PC-3 (cell line): ENCODE measurements around the gene MACROH2A1. TPM values are rescaled to one million over a fixed set of nuclear protein-coding genes. Genes with fewer than 3 reads are reported as not detected.

ENCODE experiments used
- ATAC-seq: fragments of 200-7000 bp; cut with Tn5 transposase; 2 replicates; pipeline ENCODE4 v1.9.1; 2020; ENCODE audit warnings: mild to moderate bottlenecking, moderate library complexity
- BruUV-seq: library from RNA; stranded (reverse); fragments of 400-500 nt; replicated peaks from 2 replicates; lab custom pipeline; 2021; lab: Mats Ljungman, UMichigan
- CTCF ChIA-PET: fragments of 300-600 bp; sonication (Branson Sonifier 250); formaldehyde crosslinking; loops from one replicate; lab custom pipeline; 2022; ENCODE audit warnings: antibody characterized with exemption; lab: Charles Lee
- POLR2A ChIA-PET: fragments of 300-600 bp; sonication (Branson Sonifier 250); formaldehyde crosslinking; loops from one replicate; lab custom pipeline; 2022; ENCODE audit warnings: antibody characterized with exemption; ENCODE audit not compliant: unreplicated experiment; lab: Charles Lee
- DNase-seq: peaks from one replicate; pipeline ENCODE4 v3.0.0-alpha.2; 2015
- H2AFZ ChIP-seq: fragments of 300-600 bp; sonication (generic); 2 replicates; pipeline ENCODE4 v1.6.0; 2016; ENCODE audit warnings: antibody characterized with exemption, low read length
- H3F3A ChIP-seq: fragments of 300-600 bp; sonication (generic); one replicate; pipeline ENCODE4 v1.6.0; 2017; ENCODE audit warnings: antibody characterized with exemption, low read length, control low read depth, mild to moderate bottlenecking; ENCODE audit not compliant: unreplicated experiment
- H3K27ac ChIP-seq: fragments of 300-600 bp; sonication (generic); 2 replicates; pipeline ENCODE4 v1.5.1; 2016; ENCODE audit warnings: mild to moderate bottlenecking, low read length
- H3K27me3 ChIP-seq: fragments of 300-600 bp; sonication (generic); 2 replicates; pipeline ENCODE4 v1.6.1; 2016; ENCODE audit warnings: low read length, mixed read lengths
- H3K36me3 ChIP-seq: fragments of 300-600 bp; sonication (generic); 2 replicates; pipeline ENCODE4 v1.6.1; 2016; ENCODE audit warnings: low read depth, mixed run types, low read length, mixed read lengths
- H3K4me1 ChIP-seq: fragments of 300-600 bp; sonication (generic); 2 replicates; pipeline ENCODE4 v1.5.1; 2016; ENCODE audit warnings: low read length; ENCODE audit not compliant: insufficient read depth
- H3K4me2 ChIP-seq: fragments of 300-600 bp; sonication (generic); 2 replicates; pipeline ENCODE4 v1.6.0; 2016; ENCODE audit warnings: low read length
- H3K4me3 ChIP-seq: fragments of 300-600 bp; sonication (generic); 2 replicates; pipeline ENCODE4 v1.5.1; 2016; ENCODE audit warnings: mild to moderate bottlenecking, low read length, mixed read lengths
- H3K79me2 ChIP-seq: fragments of 300-600 bp; sonication (generic); 2 replicates; pipeline ENCODE4 v1.6.1; 2017; ENCODE audit warnings: low read length, mixed read lengths
- H3K9ac ChIP-seq: fragments of 300-600 bp; sonication (generic); 2 replicates; pipeline ENCODE4 v1.6.0; 2016; ENCODE audit warnings: mild to moderate bottlenecking, low read length
- H3K9me2 ChIP-seq: fragments of 300-600 bp; sonication (generic); replicated peaks from 2 replicates; pipeline ENCODE4 v1.6.1; 2016; ENCODE audit warnings: mixed run types, low read length, mixed read lengths
- H3K9me3 ChIP-seq: fragments of 300-600 bp; sonication (generic); 2 replicates; pipeline ENCODE4 v1.6.1; 2016; ENCODE audit warnings: low read length, mixed read lengths
- H4K20me1 ChIP-seq: fragments of 300-600 bp; sonication (generic); 2 replicates; pipeline ENCODE4 v1.6.1; 2016; ENCODE audit warnings: low read length, mixed read lengths
- EZH2 ChIP-seq: fragments of 300-600 bp; sonication (generic); IDR thresholded peaks from one replicate; pipeline ENCODE4 v1.6.1; 2017; ENCODE audit warnings: antibody characterized with exemption, mild to moderate bottlenecking, low read length; ENCODE audit not compliant: unreplicated experiment
- EZH2phosphoT487 ChIP-seq: fragments of 300-600 bp; sonication (generic); IDR thresholded peaks from 2 replicates; pipeline ENCODE4 v1.6.1; 2018; ENCODE audit warnings: mild to moderate bottlenecking, antibody characterized with exemption, low read length, borderline replicate concordance
- intact Hi-C: fragments of 100-400 bp; cut with micrococcal nuclease; formaldehyde crosslinking; loops from 2 replicates; pipeline ENCODE4 v1.9.0; 2023
- total RNA-seq: library from RNA; depleted of rRNA; stranded (reverse); fragments of >200 nt; gene quantifications from 2 replicates; pipeline ENCODE4 v1.2.3, GENCODE V29; 2014
- TF ChIP-seq, protein P1 (sequence below): fragments of 300-600 bp; sonication (generic); conservative IDR thresholded peaks from 2 replicates; pipeline ENCODE4 v1.5.1; 2017; ENCODE audit warnings: antibody characterized with exemption, low read depth, mild to moderate bottlenecking, low read length

MACROH2A1 gene
- total RNA-seq, 1 experiment from 2014 or later: 388 TPM

DNA sequence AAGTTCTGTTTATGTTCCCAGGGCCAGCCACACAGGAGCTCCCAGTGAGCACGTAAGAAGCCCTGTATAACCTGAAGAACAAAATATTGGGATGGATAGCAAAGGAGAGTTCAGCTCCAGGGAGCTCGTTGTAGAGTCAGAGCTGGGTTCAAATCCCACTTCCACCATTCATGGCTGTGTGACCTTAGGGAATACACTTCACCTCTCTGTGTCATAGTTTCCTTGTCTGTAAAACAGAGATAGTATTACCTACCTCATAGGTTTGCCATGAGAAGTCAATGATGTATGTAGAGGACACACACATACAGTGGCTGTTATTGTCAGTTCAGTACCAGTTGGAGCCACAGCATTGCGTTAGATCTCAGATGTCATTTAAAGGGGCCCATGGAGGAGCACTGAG lies 67.4 kb downstream of the MACROH2A1 start:
- intact Hi-C loops: loop anchor here (1.0 to 10.0 kb wide), 3 partner anchors 140 to 427 kb away; partner anchors contain the start of genes PCBD2 and PITX1
- CTCF ChIA-PET: no interaction called here
- no peaks in the 10 kb centered on the region for H3F3A ChIP-seq
- ATAC-seq (no peak), DNase-seq (no peak)
- peaks cover 12% of the 10 kb centered on the region; the same call in 1 of the 2 replicates for H3K36me3 ChIP-seq
- no peaks in the 10 kb centered on the region for H3K9me3 ChIP-seq
- H3K27ac ChIP-seq: no peak overlapping the region
- H2AFZ ChIP-seq: no peak overlapping the region
- no peaks in the 10 kb centered on the region for H3K79me2 ChIP-seq
- H3K4me3 ChIP-seq: no peak overlapping the region
- POLR2A ChIA-PET: no interaction called here
- no peaks in the 10 kb centered on the region for H3K4me1 ChIP-seq
- no peaks in the 10 kb centered on the region for H3K27me3 ChIP-seq
- no peaks in the 10 kb centered on the region for H3K9me2 ChIP-seq
- no peak overlapping the region for H3K9ac ChIP-seq
- H4K20me1 ChIP-seq: 0 out of 2 replicates have a peak, but pooled peaks cover 3% of the 10 kb centered on the region
- no peak overlapping the region for H3K4me2 ChIP-seq
- BruUV-seq: no TSS peak
- TF ChIP-seq EZH2phosphoT487: no peak
- no peak for TF ChIP-seq EZH2
- TF ChIP-seq, protein P1, sequence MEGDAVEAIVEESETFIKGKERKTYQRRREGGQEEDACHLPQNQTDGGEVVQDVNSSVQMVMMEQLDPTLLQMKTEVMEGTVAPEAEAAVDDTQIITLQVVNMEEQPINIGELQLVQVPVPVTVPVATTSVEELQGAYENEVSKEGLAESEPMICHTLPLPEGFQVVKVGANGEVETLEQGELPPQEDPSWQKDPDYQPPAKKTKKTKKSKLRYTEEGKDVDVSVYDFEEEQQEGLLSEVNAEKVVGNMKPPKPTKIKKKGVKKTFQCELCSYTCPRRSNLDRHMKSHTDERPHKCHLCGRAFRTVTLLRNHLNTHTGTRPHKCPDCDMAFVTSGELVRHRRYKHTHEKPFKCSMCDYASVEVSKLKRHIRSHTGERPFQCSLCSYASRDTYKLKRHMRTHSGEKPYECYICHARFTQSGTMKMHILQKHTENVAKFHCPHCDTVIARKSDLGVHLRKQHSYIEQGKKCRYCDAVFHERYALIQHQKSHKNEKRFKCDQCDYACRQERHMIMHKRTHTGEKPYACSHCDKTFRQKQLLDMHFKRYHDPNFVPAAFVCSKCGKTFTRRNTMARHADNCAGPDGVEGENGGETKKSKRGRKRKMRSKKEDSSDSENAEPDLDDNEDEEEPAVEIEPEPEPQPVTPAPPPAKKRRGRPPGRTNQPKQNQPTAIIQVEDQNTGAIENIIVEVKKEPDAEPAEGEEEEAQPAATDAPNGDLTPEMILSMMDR: no peak

DNA sequence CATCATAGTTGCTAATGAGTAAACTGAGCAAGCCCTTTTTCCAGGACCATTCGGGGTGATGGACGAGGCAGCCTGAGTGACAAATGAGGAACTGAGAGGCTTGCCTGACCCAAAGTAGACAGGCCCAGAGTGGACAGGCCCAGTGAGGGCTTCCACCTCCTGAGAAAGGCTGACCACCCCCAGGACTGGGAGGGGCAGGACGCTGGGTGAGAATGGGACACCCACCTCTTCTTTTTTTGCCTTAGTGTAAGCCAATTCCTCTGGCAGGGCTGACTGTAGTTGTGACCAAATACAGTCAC lies 68.3 kb downstream of the MACROH2A1 start:
- no peaks in the 10 kb centered on the region for H3K79me2 ChIP-seq
- CTCF ChIA-PET: no interaction called here
- no peak for TF ChIP-seq EZH2
- TF ChIP-seq, protein P1: no peak
- TF ChIP-seq EZH2phosphoT487: no peak
- no peaks in the 10 kb centered on the region for H3K9me2 ChIP-seq
- DNase-seq: no peak
- ATAC-seq: no peak
- H3F3A ChIP-seq: no peaks in the 10 kb centered on the region
- H3K36me3 ChIP-seq: peaks cover 12% of the 10 kb centered on the region; the same call in 1 of the 2 replicates
- intact Hi-C loops: loop anchor here (5.0 to 10.0 kb wide), 2 partner anchors 298 to 426 kb away; partner anchors contain the start of genes PCBD2 and PITX1
- H3K27me3 ChIP-seq: no peaks in the 10 kb centered on the region
- no peak overlapping the region for H2AFZ ChIP-seq
- H3K27ac ChIP-seq: no peak overlapping the region
- H3K4me1 ChIP-seq: no peaks in the 10 kb centered on the region
- H3K4me3 ChIP-seq: no peak overlapping the region
- H3K4me2 ChIP-seq: no peak overlapping the region
- H3K9me3 ChIP-seq: no peaks in the 10 kb centered on the region
- POLR2A ChIA-PET: no interaction called here
- 0 out of 2 replicates have a peak, but pooled peaks cover 3% of the 10 kb centered on the region for H4K20me1 ChIP-seq
- no peak overlapping the region for H3K9ac ChIP-seq
- BruUV-seq: no TSS peak
